H1 (cell line): ENCODE measurements around the gene ACTR1A. TPM values are rescaled to one million over a fixed set of nuclear protein-coding genes. Genes with fewer than 3 reads are reported as not detected.
A peak's percentile ranks its signal among the peaks of the same experiment; 100 is the strongest.

Experiments used
- ASH2L ChIP-seq: fragments of 200-600, 300-600 bp; sonication (generic); IDR thresholded peaks from one replicate; pipeline ENCODE4 v1.7.1; 2017; ENCODE audit warnings: low read length
- BCL11A ChIP-seq, 2 experiments: IDR thresholded peaks; one replicate each; pipeline ENCODE4 v1.6.1; 2011; ENCODE audit warnings: low read depth in 2 of 2, low read length in 2 of 2, mild to moderate bottlenecking in 2 of 2
- CTCF ChIP-seq, 3 experiments: IDR thresholded peaks; 1 replicate in 2 of 3; 2 replicates in 1 of 3; pipeline versions ENCODE4 v1.5.1 to v1.6.1; 2011; ENCODE audit warnings: low read length in 3 of 3, mild to moderate bottlenecking in 3 of 3, inconsistent platforms in 2 of 3, low read depth in 1 of 3, moderate library complexity in 1 of 3; ENCODE audit not compliant: insufficient read depth in 1 of 3; ENCODE audit errors: control extremely low read depth in 1 of 3
- EGR1 ChIP-seq: IDR thresholded peaks from 2 replicates; pipeline ENCODE4 v1.6.1; 2011; ENCODE audit warnings: low read depth, low read length, borderline replicate concordance
- EP300 ChIP-seq, 2 experiments: IDR thresholded peaks; 1 replicate in 1 of 2; 2 replicates in 1 of 2; pipeline ENCODE4 v1.6.1; 2011 to 2012; ENCODE audit warnings: low read depth in 2 of 2, low read length in 2 of 2, mild to moderate bottlenecking in 2 of 2, borderline replicate concordance in 1 of 2, inconsistent platforms in 1 of 2, moderate library complexity in 1 of 2
- HDAC2 ChIP-seq, 2 experiments: fragments of 300-600 bp in 1 of 2; sonication (generic) in 1 of 2; IDR thresholded peaks; 2 replicates each; pipeline ENCODE4 v1.6.1; 2011 to 2012; ENCODE audit warnings: low read depth in 2 of 2, low read length in 2 of 2, mild to moderate bottlenecking in 2 of 2, moderate library complexity in 2 of 2, borderline replicate concordance in 1 of 2, inconsistent platforms in 1 of 2
- JUN ChIP-seq: IDR thresholded peaks from 2 replicates; pipeline ENCODE4 v1.6.1; 2011; ENCODE audit warnings: low read depth, mild to moderate bottlenecking, improper control_type of control experiment, low read length
- MAX ChIP-seq: IDR thresholded peaks from 2 replicates; pipeline ENCODE4 v1.6.1; 2012; ENCODE audit warnings: inconsistent platforms
- NRF1 ChIP-seq: IDR thresholded peaks from 2 replicates; pipeline ENCODE4 v1.6.1; 2011; ENCODE audit warnings: mild to moderate bottlenecking, low read depth, low read length, improper control_type of control experiment
- POLR2A ChIP-seq, 2 experiments: IDR thresholded peaks; 1 replicate in 1 of 2; 2 replicates in 1 of 2; pipeline ENCODE4 v1.6.1; 2011; ENCODE audit warnings: low read depth in 2 of 2, low read length in 2 of 2, mild to moderate bottlenecking in 2 of 2; ENCODE audit errors: control extremely low read depth in 1 of 2
- POLR2AphosphoS5 ChIP-seq: IDR thresholded peaks from 2 replicates; pipeline ENCODE4 v1.6.1; 2011; ENCODE audit warnings: low read depth, low read length
- POU5F1 ChIP-seq: IDR thresholded peaks from 2 replicates; pipeline ENCODE4 v1.6.1; 2011; ENCODE audit warnings: low read depth, mild to moderate bottlenecking, low read length, moderate library complexity
- RAD21 ChIP-seq, 2 experiments: IDR thresholded peaks in 1 of 2; conservative IDR thresholded peaks in 1 of 2; 2 replicates each; pipeline ENCODE4 v1.6.1; 2011; ENCODE audit warnings: low read depth in 2 of 2, low read length in 2 of 2, improper control_type of control experiment in 1 of 2, inconsistent platforms in 1 of 2, mild to moderate bottlenecking in 1 of 2, moderate library complexity in 1 of 2
- RBBP5 ChIP-seq: IDR thresholded peaks from 2 replicates; pipeline ENCODE4 v1.7.1; 2012; ENCODE audit warnings: low read depth, mild to moderate bottlenecking, inconsistent platforms, low read length, moderate library complexity, borderline replicate concordance
- RFX5 ChIP-seq: IDR thresholded peaks from 2 replicates; pipeline ENCODE4 v1.6.1; 2011; ENCODE audit warnings: low read depth, low read length, improper control_type of control experiment, borderline replicate concordance
- SAP30 ChIP-seq: fragments of 300-600 bp; sonication (generic); IDR thresholded peaks from 2 replicates; pipeline ENCODE4 v1.7.1; 2012; ENCODE audit warnings: low read length, moderate library complexity, mild to moderate bottlenecking, inconsistent platforms; ENCODE audit not compliant: insufficient read depth, insufficient replicate concordance
- SP2 ChIP-seq: IDR thresholded peaks from 2 replicates; pipeline ENCODE4 v1.6.1; 2012; ENCODE audit warnings: mild to moderate bottlenecking, low read length, inconsistent platforms
- SP4 ChIP-seq: IDR thresholded peaks from 2 replicates; pipeline ENCODE4 v1.6.1; 2012; ENCODE audit warnings: low read length, inconsistent platforms
- SRF ChIP-seq: IDR thresholded peaks from 2 replicates; pipeline ENCODE4 v1.6.1; 2011; ENCODE audit warnings: mild to moderate bottlenecking, low read depth, low read length, moderate library complexity
- TAF1 ChIP-seq: IDR thresholded peaks from 2 replicates; pipeline ENCODE4 v1.6.1; 2011; ENCODE audit warnings: mild to moderate bottlenecking, low read depth, low read length
- TBP ChIP-seq: IDR thresholded peaks from 2 replicates; pipeline ENCODE4 v1.6.1; 2011; ENCODE audit warnings: low read depth, low read length, improper control_type of control experiment
- polyA plus RNA-seq, 7 experiments: library from polyadenylated mRNA; depleted of rRNA in 3 of 7; stranded (reverse) in 5 of 7; unstranded in 2 of 7; fragments of >200 nt in 5 of 7; fragments of 200-250 nt in 2 of 7; gene quantifications; 1 replicate in 5 of 7; 2 replicates in 1 of 7; 4 replicates in 1 of 7; pipeline versions ENCODE4 v1.2.1 to v1.2.3, GENCODE V29; 2011 to 2013; ENCODE audit warnings: missing spikeins in 2 of 7, mixed read lengths in 2 of 7
- total RNA-seq: library from RNA; stranded (reverse); fragmentation: NEBNext Ultra II Directional; extraction: Animal tissue kit (Norgen Biotek cat#: 25700); gene quantifications from 2 replicates; pipeline ENCODE4 v1.2.1, GENCODE V29; 2021

Gene ACTR1A
- total and polyA plus RNA-seq, 2 of the 8 experiments (the other 6 are each of a cell fraction or from before 2014, with no cell fraction given): 78.6 to 86.3 TPM

- TF ChIP-seq POLR2AphosphoS5: peak; percentile 85
- 0 out of 2 replicates have a peak, but pooled peaks have one; percentile 21 for TF ChIP-seq SRF
- TF ChIP-seq POU5F1: no peak
- TF ChIP-seq EGR1: peak; percentile 53; the same call in 1 of the 2 replicates
- TF ChIP-seq SP2: peak; percentile 69; the same call in 1 of the 2 replicates
- peak; percentile 85 for TF ChIP-seq TAF1
- TF ChIP-seq HDAC2 (IDR thresholded peaks at IDR 0.05; ENCODE audit: borderline replicate concordance in 1 of 2, low read depth in 2 of 2, low read length in 2 of 2): 0 out of 4 replicates have a peak, but pooled peaks of 1 of the 2 experiments have one; percentile 66
- no peak for TF ChIP-seq EP300 (IDR thresholded peaks at IDR 0.05; ENCODE audit: borderline replicate concordance in 1 of 2, low read depth in 2 of 2, low read length in 2 of 2)
- TF ChIP-seq POLR2A (IDR thresholded peaks at IDR 0.05; ENCODE audit: control extremely low read depth in 1 of 2, low read depth in 2 of 2, low read length in 2 of 2): peak; percentile 34 to 84
- TF ChIP-seq SAP30: no peak
- TF ChIP-seq BCL11A (IDR thresholded peaks at IDR 0.05; ENCODE audit: low read depth in 2 of 2, low read length in 2 of 2): no peak
- peak in 1 of 2 experiments; percentile 5; a peak in 1 of 4 replicates for TF ChIP-seq RAD21 (IDR thresholded peaks at IDR 0.05 in 1 of 2, conservative IDR thresholded peaks at IDR 0.05 in 1 of 2; ENCODE audit: low read depth in 2 of 2, low read length in 2 of 2)
- no peak for TF ChIP-seq RBBP5
- no peak for TF ChIP-seq NRF1
- peak; percentile 33 for TF ChIP-seq MAX
- peak; percentile 48 for TF ChIP-seq ASH2L
- no peak for TF ChIP-seq RFX5
- TF ChIP-seq SP4: peak; percentile 82
- no peak for TF ChIP-seq JUN
- TF ChIP-seq CTCF (IDR thresholded peaks at IDR 0.05; ENCODE audit: control extremely low read depth in 1 of 3, insufficient read depth in 1 of 3, low read depth in 1 of 3, low read length in 3 of 3): no peak
- TF ChIP-seq TBP: peak; percentile 85
These were observed 70.2 kb downstream of the ACTR1A start, which contains the start of gene CUEDC2 (continued) for GRCh38 chr10:102432162-102432950.
